Hindlimb muscle (tissue), 1 donor: ENCODE results near the gene LTBP1. TPM values are rescaled to one million over a fixed set of nuclear protein-coding genes. Genes with fewer than 3 reads are reported as not detected.

Experiments used
- DNase-seq: peaks from one replicate; pipeline ENCODE4 v3.0.0-alpha.2; 2013
- polyA plus RNA-seq: library from polyadenylated mRNA; unstranded; fragments of 120-200 nt; gene quantifications from one replicate; pipeline ENCODE4 v1.2.1, GENCODE V29; 2013; ENCODE audit not compliant: insufficient read length

Gene LTBP1
- polyA plus RNA-seq, 1 donor, result 43.3 TPM

DNA sequence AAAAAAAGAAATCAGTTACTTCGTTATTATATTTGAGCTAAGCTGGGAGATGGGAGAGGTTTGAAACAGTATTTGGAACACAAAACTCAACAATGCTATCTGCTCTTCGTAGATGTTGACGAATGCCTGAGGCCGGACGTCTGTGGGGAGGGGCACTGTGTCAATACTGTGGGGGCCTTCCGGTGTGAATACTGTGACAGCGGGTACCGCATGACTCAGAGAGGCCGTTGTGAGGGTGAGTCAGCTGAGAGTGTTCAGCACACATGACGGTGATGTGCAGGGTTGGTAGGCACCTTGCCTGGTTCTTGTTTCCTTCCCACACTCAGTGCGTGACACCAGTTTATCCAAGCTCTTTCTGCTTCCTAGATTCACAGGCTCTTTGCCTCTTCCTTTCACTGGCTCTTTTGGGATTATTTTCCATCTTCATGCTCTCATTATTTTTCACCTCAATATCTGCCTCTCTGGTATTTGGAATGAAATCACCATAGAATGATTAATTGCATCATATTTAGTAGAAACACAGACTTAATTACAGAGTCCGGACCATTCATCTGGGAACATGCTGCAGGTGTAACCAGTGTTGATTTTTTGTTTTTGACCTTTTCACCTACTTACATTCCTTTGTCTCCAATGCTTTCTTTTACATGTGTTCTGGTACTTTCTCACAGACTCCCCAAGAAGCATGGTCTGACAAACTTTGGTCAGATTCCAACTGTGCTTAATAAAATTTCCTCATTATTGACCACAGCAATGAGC, 329.1 kb downstream of the LTBP1 start:
- DNase-seq, result no peak

DNA sequence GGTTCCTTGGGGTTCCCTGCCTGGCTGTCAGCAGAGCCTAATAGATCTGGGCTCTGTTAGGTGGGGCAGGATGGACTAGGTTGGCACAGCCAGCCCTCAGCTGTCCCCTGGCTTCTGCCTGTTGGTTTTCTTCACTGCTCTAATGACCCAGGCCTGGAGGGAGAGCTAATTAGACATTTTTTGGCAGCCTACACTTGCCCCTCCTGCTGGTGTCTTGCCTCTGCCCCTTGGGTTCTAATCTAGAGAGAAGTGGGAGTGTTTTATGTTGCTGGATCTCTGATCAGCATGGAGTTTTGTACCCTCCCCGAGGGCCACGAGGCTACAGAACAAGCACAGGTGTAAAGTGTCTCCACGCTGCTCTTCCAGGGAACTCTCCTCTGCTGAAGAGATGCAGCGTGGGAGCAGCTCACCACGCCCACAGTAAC, 330.3 kb downstream of the LTBP1 start:
- no peak for DNase-seq

DNA sequence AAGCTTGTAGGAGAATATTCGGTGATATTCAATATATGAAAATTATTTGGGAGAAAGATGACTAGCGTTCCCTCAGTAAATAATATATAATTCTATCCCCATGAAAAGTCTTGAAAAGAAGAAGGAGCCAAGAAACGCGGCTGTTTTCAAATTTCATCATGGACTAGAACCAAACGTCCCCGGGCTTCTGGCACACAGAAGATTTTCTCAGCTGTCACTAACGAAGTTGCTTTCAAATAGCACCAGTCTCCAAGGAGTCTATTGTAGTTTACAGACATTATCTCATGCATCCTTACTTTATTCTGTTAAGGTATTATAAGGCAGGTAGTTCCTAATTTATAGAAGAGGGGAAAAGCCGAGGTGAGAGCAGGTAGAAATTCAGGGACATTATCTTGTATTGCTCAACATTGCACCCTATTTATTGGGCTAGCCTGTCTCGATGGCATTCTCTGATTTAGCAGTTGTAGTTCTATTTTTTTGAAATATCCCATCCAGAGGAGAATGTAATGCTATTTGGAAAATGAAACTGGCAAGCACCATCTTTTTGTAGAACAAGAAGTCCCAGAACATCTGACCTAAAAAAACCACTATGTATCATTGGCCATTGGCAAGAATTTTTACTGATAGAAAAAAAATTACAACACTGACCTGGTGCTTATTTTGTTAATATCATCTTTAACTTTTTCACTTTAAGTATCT, 331.6 kb downstream of the LTBP1 start:
- peak; percentile 54 for DNase-seq

DNA sequence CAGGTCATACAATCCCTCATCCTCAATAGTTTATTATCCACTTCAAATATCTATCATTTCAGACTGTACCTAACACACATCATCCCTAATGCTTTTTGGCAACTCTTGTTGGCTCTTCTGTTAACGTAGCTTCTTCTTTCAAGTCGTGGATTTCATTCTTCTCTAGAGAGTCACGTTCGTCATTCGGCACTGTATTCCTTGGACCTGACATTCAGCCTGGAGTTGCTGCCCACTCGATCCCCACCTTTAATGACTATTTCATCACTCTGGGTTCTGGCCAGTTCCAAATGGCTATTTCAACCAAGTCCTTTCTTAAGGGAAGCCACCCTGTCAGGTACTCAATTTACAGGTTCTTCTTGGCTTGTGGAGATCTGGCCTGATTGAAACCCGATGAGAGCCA, 337.5 kb downstream of the LTBP1 start:
- DNase-seq, result no peak

DNA sequence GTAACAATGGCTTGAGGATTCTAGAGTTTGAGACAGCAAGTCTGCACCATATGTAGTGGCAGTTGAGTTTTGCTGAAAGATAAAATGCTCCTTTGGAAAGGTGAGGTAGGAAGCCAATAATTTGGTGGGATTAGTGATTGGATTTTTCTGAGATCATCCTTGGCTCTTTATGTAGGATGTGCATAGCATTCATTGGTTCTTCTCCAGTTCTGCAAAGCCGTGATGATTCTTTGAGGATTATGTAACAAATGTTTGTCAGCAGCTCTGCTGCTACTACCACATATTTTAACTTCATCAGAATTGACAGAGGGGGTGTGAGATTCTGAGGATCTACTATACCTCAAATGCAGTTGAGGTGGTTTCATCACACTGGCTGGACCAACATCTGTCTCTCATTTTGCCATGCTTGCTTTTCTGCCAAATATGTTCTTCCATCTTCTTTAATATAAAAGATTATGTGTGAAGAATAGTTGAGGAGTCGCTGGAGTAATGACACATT, 340.8 kb downstream of the LTBP1 start:
- DNase-seq, result no peak

DNA sequence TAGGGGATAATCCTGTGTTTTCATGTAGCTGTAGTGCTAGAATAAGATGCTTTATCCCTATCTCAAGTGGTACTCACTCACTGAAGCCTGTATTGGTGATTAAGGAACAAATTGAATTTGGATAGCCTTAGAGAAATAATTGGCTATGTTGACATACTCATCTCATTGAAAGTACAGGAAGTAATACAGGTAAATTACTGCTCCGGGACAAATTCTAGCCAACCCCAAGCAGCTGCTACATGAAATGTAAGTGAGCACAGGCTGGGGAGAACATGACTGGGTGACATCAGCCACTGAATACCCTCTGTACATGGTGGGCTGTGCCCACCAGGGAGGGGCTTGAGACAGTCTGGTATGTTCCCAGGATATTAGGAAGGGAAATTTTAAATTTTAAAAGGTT, 341.3 kb downstream of the LTBP1 start:
- DNase-seq, result no peak

DNA sequence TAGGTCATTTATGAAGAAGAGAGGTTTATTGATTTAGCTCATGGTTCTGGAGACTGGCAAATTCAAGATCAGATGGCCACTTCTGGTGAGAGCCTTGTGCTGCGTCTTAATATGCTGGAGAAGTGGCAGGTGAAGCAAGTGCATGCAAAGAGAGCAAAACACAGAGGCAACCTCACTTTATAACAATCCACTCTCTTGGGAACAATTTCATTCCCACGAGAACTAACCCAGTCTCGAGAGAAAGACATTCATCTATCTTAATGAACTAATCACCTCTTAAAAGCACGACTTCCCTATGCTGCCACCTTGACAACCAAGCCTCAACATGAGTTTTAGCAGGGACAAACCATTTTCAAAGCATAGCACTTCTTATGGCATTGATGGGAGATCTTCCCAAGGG, 343.2 kb downstream of the LTBP1 start:
- no peak for DNase-seq

DNA sequence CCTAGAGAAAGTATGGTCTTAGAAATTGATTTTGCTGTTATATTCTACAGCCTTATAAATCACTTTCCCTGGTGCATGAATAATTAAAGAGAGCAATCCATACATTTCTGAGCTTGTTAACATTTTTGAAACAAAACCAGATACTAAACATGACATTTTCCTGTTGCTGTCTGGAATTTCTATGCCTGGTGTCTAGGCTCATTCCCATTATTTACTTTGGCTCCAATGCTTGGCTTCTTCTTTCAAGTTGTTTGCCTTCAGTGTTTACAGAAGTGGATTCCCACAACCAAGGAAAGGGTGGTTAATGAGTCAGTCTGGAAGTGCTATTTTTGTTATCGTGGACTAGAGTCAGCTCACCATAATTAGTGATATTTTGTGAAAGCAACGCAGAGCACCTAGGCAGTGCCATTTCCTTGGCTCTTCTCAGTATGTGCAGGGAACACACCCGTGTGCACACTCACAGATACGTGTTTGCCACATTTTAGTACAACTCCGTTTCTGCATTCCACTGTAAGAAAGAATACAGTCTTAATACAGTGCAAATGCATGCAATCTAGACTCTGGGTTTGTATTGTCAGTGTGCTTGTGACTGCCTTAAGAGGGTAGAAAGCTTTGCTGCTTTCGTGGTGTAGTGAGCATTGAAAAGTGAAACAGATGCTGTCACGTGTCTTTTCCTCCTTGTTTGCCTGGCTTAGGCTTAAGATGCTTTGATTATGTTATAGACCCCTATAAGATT, 344.7 kb downstream of the LTBP1 start:
- no peak for DNase-seq

DNA sequence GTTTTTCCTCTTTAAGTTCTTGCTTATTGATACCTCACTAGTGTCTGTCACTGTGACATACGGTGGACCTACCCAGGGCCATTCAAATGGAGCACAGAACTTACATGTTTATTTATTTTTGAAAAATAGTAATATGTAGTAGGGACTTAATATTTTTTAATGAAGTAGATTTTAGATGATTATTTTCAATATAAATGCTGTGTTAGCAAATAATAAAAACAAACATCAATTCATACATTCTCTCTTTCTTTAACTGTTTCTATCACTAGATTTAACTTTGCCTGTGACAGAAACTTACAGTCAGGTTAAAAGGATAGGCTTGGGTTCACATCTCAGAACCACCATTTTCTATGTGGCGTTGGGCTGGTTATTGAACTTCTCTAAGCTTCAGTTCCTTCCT, 345.3 kb downstream of the LTBP1 start:
- no peak for DNase-seq

DNA sequence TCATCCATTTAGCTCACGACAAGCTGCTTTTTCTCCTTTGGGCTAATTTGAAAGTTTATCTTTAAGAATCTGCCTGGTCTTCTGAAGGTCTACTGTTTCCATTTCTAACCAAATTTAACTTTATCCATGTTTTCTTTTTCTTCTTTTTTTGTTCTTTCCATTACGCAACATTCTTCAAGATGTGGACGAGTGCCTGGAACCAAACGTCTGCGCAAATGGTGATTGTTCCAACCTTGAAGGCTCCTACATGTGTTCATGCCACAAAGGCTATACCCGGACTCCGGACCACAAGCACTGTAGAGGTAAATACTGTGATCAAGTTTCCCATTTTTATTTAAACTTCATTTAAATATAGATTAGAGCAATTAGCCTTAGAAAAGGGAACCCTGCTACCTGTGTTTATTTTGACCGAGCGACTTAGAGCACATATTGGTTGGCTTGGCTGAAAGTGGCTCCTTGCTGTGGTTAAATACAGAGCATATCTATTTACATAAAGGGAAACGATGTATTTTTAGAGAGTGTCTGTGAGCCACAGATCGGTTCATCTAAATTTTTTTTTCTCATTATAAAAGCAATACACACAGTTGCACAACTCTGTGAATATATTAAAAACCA, 346.3 kb downstream of the LTBP1 start:
- no peak for DNase-seq

DNA sequence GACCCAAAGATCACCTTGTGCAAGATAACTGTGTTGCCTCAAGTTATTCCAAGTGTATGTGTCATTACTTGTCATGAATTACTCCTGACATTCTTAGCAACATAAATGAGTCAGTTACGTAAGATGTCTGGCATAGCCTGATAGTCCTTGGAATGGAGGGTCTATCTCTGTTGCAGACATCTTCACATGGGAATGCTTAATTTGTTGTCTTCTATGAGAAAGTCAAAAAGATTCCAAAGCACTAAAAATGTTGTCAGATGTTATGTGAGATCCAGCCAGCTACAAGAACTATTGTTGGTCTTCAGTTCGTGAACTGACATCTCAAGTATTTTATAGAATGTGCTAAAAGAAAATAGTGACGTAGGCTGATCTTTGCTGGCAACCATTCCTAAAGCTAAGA, 351.5 kb downstream of the LTBP1 start:
- DNase-seq, result peak; percentile 47

DNA sequence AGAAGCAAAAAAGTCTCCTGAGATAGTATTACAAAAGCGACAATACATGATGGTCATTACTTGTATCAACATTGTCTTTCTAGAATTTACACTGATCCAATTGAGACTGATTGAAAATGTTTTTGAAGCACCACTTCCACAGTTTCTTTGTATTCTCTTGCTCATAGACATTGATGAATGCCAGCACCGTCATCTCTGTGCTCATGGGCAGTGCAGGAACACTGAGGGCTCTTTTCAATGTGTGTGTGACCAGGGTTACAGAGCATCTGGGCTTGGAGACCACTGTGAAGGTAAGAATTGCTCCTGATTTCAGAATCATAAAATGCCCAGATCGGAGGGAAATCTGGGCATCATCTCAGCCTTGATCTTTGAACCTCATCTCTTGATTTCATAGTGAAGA, 354.6 kb downstream of the LTBP1 start:
- DNase-seq, result no peak

DNA sequence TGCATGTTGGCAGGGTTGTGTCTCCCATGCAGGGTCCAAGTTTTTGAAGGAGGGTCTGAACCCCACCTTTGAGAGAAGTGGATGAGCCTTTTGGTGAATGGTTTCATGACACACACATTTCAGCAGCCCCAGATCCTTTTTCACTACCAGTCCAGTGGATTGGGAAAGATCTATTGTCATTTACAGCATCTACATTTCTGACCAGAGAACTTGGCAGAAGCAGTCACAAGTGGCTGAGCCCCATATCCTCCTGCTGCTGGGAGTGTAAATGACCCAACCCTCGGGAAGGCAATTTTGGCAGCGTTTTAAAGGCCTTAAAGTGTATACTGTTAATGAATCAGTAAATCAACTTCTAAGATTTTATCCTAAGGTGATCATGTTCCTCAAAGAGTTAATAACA, 355.6 kb downstream of the LTBP1 start:
- DNase-seq, result no peak

DNA sequence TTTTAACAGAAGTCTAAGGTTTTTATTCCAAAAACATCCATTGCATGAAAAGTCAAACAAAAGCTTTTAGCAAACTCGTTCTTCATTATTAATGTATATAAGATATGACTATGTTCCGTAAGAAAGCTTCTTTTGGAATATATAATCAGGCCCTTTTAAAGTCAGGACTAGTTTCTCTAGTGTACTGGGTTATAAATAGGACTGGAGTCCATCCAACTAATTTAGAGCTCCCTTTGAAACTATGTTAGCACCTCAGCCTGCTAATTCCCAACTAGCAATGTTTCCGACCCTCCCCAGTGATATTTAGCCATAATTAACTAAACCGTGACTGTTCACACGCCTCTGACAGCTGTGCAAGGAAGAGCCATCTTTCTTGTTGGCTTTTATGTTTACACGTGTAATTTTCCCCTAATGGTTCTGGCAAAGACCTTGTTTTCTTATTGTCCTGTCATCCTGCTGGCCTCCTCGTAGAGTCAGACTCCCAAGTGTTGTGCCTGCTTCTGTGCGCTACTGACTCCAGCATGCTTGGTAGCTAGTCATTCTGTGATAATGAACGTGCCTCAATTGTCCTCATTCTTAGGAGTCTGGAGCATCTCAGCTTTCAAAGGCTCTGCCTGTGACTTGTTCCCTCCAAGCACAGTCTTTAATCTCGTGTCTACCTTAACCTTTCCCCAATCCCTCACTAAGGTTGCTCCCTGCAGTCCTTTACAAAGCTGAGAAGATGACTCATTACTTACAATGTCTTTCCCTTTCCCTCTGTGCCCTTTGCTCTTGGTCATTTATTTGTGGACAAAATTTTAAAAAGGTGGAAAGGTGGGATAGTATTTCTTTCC, 357.5 kb downstream of the LTBP1 start:
- no peak for DNase-seq

DNA sequence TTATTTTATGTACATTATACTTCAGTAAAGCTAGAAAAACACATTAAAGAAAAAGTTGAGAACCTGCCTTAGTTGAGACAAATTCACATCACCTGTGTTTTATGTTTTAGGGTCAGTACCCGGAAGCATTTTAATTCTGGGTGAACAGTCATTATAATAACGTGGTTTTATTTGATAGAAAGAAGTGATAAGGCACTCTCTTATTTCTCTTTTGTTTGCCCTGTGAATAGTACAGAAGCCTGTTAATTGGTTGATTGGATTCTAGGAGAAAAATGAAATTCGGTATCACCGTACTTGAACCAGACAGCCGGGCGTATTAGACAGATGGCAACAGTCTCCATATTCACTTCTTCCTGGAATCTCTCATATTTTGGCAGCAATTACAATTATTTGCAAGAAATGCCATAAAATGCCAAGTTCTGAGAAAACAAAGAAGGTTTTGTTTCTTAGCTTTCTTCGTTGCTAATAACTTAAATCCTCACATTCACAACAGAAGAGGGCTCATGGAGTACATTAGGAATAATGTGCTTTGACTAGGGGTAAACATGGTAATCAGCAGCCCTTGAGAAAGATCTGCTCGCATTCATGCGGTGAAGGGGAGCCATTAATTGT, 361.0 kb downstream of the LTBP1 start:
- DNase-seq, result no peak

DNA sequence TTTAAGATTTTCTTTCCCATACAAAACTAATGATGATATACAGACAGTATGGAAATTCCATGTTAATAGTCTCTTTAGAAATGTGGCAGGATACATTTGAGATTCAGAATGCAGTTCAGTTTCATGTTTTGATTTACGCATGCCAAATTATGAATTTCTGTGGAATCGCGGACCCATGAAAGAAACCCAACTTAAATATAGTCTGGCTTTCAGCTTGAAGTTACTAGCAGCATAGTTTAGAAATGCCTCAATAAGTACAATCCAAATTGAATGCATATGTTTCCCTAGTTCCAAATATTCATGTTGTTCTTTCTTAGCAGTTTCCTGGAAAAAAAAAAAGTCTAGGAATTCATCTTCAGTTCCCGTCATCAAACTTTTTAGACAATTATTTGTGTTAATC, 365.6 kb downstream of the LTBP1 start:
- DNase-seq, result peak; percentile 46

DNA sequence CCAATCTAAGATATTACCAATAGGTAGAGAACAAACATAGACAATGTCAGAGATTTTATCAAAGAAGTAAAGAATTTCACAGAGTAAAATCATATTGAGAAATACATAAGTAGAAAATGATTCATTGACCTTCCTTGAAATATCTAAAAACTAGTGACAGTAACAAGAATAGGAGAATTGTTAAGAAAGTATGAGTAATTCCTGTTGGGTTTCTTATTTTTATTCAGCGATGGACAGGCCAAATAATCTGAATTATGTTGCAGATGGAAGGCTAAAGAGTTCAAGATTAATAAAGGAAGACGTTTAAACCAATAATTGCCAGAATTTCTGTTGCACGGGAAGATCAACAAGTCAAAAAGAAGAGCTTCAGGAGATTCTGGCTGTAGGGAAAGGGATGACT, 366.3 kb downstream of the LTBP1 start:
- DNase-seq, result no peak

DNA sequence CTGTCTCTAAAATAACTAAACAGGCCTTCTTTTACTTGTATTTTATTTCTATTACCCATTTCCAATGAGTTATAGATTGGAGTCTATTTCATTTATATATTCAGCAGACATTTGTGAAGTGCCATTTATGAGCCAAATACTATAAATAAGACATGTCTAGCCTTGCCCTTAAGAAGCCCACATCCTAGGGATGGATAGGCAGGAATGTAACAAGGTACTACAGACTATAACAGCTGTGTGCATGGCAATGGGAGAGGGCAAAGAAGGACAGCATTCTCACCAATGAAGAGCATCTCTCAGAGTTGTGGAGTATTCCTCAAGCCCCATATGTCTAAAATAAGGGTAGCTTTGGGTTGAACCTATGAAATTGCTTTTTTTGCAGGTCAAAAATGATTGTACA, 367.8 kb downstream of the LTBP1 start:
- DNase-seq, result no peak

DNA sequence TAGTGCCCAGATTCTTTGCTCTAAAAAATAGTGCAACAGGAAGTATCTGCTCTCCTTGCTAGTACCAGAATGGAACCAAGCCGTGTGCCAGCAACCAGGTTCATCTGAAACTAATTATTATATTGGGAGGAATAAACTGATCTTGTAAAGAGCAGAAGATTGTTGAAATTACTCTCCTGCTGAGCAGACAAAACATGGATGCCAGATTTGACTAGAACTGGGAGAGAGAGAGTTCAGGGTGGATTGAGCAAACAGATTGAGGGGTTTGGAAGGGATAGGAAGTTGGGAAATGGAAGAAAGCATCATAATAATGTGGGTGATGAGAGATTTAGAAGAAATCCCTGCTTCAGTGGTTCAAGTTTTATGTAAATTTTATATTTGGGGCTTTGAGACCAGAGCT, 369.6 kb downstream of the LTBP1 start:
- no peak for DNase-seq

DNA sequence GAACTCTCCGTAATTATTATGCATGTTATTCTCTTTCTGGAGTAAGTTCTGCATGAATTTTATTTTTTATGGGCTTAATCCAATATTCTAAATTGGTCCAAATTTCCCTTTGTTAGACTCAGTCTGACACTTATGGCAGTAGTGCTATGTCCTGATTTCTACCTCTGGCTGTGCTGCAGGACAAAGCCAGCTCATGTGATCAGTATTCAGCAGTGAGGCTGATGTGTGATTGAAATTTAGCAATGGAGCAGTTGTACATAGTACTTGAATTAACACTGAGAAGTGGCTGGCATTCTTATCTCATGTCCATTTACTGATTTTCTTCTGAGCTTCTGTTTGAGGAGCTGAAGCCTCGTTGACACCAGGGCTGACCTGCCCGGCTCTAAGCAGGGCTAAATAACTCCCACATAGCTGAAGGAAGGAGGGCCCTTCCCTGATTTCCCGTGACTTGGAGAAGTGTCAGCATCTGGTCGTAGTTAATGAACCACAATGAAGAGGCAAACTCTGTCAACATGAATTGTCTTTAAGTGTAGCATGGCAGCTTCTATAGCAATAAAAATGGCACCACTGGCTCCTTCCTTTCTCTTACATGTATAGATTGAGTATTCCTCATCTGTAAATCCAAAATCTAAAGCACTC, 370.7 kb downstream of the LTBP1 start:
- DNase-seq, result no peak

DNA sequence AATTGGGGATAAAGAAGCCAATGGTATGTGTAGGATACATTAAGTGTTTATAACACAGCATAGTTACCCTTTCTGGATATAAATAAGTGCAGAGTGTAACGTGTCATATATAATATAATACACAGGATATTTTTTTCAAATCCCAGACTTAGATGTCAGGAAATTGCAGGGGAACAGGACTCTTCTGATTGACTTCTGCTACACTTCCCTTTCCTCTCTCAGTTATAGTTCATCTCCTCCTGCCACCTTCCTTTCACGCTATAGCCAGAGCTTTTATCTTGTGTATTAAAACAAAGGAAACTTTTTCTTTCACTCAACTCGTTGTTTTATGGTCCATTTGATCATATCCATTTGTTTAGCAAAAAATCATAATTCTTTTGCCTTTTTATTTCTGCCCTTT, 371.7 kb downstream of the LTBP1 start:
- no peak for DNase-seq
